Measurements from ENCODE around the gene CYGB.

The CYGB gene

GRCh38 chr17:76573096-76573495 lies 35.6 kb upstream of the CYGB start:
- no peak for DNase-seq (ENCODE audit: low read depth)
- no peak overlapping the region for H3K4me3 ChIP-seq (ENCODE audit: low read length)
- TF ChIP-seq CTCF (conservative IDR thresholded peaks at IDR 0.05; ENCODE audit: low read length), result no peak

GRCh38 chr17:76572201-76572910 lies 34.8 kb upstream of the CYGB start:
- DNase-seq (ENCODE audit: low read depth), result no peak
- no peak for TF ChIP-seq CTCF (conservative IDR thresholded peaks at IDR 0.05; ENCODE audit: low read length)
- H3K4me3 ChIP-seq (ENCODE audit: low read length), result no peak overlapping the region

GRCh38 chr17:76570877-76571471 lies 33.5 kb upstream of the CYGB start:
- DNase-seq (ENCODE audit: low read depth), result no peak
- no peak for TF ChIP-seq CTCF (conservative IDR thresholded peaks at IDR 0.05; ENCODE audit: low read length)
- no peak overlapping the region for H3K4me3 ChIP-seq (ENCODE audit: low read length)

- no peak overlapping the region for H3K4me3 ChIP-seq (ENCODE audit: low read length)
- TF ChIP-seq CTCF (conservative IDR thresholded peaks at IDR 0.05; ENCODE audit: low read length), result no peak
- no peak for DNase-seq (ENCODE audit: low read depth)
Measured at GRCh38 chr17:76570457-76570856, 32.9 kb upstream of the CYGB start.

- no peak overlapping the region for H3K4me3 ChIP-seq (ENCODE audit: low read length)
- no peak for DNase-seq (ENCODE audit: low read depth)
- TF ChIP-seq CTCF (conservative IDR thresholded peaks at IDR 0.05; ENCODE audit: low read length), result no peak
Measured at GRCh38 chr17:76569607-76570279, 32.2 kb upstream of the CYGB start.

GRCh38 chr17:76568811-76569221 lies 31.3 kb upstream of the CYGB start:
- no peak for TF ChIP-seq CTCF (conservative IDR thresholded peaks at IDR 0.05; ENCODE audit: low read length)
- no peak for DNase-seq (ENCODE audit: low read depth)
- H3K4me3 ChIP-seq (ENCODE audit: low read length), result no peak overlapping the region
